ENCODE measurements around the gene ERGIC1. TPM values are rescaled to one million over a fixed set of nuclear protein-coding genes. Genes with fewer than 3 reads are reported as not detected.

ERGIC1 gene
- total and polyA plus RNA-seq, 2 experiments from 2014 or later, result 25.2 to 92.2 TPM

DNA sequence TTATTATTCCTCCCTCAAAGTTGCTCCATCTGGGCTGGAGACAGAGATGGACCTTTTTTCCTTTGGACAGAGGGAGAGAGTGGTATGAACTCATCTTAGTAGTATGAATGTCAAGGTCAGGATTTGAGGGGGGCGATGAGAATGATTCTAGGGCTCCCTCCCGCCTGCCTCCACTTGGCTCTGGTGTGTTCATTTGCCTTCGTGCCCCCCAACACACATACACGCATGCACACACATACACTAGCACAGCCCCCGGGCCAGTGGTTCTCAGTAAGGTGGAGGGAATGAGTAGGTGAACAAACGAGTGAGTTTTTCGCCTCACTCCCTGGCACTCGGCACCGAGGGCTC is 44.5 kb downstream of the ERGIC1 start (continued):
- TF ChIP-seq, protein P1, sequence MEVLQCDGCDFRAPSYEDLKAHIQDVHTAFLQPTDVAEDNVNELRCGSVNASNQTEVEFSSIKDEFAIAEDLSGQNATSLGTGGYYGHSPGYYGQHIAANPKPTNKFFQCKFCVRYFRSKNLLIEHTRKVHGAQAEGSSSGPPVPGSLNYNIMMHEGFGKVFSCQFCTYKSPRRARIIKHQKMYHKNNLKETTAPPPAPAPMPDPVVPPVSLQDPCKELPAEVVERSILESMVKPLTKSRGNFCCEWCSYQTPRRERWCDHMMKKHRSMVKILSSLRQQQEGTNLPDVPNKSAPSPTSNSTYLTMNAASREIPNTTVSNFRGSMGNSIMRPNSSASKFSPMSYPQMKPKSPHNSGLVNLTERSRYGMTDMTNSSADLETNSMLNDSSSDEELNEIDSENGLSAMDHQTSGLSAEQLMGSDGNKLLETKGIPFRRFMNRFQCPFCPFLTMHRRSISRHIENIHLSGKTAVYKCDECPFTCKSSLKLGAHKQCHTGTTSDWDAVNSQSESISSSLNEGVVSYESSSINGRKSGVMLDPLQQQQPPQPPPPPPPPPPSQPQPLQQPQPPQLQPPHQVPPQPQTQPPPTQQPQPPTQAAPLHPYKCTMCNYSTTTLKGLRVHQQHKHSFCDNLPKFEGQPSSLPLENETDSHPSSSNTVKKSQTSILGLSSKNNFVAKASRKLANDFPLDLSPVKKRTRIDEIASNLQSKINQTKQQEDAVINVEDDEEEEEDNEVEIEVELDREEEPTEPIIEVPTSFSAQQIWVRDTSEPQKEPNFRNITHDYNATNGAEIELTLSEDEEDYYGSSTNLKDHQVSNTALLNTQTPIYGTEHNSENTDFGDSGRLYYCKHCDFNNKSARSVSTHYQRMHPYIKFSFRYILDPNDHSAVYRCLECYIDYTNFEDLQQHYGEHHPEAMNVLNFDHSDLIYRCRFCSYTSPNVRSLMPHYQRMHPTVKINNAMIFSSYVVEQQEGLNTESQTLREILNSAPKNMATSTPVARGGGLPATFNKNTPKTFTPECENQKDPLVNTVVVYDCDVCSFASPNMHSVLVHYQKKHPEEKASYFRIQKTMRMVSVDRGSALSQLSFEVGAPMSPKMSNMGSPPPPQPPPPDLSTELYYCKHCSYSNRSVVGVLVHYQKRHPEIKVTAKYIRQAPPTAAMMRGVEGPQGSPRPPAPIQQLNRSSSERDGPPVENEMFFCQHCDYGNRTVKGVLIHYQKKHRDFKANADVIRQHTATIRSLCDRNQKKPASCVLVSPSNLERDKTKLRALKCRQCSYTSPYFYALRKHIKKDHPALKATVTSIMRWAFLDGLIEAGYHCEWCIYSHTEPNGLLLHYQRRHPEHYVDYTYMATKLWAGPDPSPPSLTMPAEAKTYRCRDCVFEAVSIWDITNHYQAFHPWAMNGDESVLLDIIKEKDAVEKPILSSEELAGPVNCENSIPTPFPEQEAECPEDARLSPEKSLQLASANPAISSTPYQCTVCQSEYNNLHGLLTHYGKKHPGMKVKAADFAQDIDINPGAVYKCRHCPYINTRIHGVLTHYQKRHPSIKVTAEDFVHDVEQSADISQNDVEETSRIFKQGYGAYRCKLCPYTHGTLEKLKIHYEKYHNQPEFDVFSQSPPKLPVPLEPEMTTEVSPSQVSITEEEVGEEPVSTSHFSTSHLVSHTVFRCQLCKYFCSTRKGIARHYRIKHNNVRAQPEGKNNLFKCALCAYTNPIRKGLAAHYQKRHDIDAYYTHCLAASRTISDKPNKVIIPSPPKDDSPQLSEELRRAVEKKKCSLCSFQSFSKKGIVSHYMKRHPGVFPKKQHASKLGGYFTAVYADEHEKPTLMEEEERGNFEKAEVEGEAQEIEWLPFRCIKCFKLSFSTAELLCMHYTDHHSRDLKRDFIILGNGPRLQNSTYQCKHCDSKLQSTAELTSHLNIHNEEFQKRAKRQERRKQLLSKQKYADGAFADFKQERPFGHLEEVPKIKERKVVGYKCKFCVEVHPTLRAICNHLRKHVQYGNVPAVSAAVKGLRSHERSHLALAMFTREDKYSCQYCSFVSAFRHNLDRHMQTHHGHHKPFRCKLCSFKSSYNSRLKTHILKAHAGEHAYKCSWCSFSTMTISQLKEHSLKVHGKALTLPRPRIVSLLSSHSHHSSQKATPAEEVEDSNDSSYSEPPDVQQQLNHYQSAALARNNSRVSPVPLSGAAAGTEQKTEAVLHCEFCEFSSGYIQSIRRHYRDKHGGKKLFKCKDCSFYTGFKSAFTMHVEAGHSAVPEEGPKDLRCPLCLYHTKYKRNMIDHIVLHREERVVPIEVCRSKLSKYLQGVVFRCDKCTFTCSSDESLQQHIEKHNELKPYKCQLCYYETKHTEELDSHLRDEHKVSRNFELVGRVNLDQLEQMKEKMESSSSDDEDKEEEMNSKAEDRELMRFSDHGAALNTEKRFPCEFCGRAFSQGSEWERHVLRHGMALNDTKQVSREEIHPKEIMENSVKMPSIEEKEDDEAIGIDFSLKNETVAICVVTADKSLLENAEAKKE (CRISPR knock-in tag; IDR thresholded peaks at IDR 0.05), result no peak
- TF ChIP-seq POLR2AphosphoS5 (IDR thresholded peaks at IDR 0.05; ENCODE audit: low read depth), result no peak
- TF ChIP-seq NANOG (IDR thresholded peaks at IDR 0.05; ENCODE audit: borderline replicate concordance), result no peak
- no peak for TF ChIP-seq STAT1 (IDR thresholded peaks at IDR 0.05; ENCODE audit: unreplicated experiment)
- TF ChIP-seq, protein P2, sequence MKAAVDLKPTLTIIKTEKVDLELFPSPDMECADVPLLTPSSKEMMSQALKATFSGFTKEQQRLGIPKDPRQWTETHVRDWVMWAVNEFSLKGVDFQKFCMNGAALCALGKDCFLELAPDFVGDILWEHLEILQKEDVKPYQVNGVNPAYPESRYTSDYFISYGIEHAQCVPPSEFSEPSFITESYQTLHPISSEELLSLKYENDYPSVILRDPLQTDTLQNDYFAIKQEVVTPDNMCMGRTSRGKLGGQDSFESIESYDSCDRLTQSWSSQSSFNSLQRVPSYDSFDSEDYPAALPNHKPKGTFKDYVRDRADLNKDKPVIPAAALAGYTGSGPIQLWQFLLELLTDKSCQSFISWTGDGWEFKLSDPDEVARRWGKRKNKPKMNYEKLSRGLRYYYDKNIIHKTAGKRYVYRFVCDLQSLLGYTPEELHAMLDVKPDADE (IDR thresholded peaks at IDR 0.05), result no peak
- no peak for TF ChIP-seq ZNF331 (CRISPR knock-in tag; IDR thresholded peaks at IDR 0.05; ENCODE audit: low read depth)
- TF ChIP-seq, protein P3, sequence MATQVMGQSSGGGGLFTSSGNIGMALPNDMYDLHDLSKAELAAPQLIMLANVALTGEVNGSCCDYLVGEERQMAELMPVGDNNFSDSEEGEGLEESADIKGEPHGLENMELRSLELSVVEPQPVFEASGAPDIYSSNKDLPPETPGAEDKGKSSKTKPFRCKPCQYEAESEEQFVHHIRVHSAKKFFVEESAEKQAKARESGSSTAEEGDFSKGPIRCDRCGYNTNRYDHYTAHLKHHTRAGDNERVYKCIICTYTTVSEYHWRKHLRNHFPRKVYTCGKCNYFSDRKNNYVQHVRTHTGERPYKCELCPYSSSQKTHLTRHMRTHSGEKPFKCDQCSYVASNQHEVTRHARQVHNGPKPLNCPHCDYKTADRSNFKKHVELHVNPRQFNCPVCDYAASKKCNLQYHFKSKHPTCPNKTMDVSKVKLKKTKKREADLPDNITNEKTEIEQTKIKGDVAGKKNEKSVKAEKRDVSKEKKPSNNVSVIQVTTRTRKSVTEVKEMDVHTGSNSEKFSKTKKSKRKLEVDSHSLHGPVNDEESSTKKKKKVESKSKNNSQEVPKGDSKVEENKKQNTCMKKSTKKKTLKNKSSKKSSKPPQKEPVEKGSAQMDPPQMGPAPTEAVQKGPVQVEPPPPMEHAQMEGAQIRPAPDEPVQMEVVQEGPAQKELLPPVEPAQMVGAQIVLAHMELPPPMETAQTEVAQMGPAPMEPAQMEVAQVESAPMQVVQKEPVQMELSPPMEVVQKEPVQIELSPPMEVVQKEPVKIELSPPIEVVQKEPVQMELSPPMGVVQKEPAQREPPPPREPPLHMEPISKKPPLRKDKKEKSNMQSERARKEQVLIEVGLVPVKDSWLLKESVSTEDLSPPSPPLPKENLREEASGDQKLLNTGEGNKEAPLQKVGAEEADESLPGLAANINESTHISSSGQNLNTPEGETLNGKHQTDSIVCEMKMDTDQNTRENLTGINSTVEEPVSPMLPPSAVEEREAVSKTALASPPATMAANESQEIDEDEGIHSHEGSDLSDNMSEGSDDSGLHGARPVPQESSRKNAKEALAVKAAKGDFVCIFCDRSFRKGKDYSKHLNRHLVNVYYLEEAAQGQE (IDR thresholded peaks at IDR 0.05; ENCODE audit: unreplicated experiment), result no peak
